ENCODE measurements around the gene WNT3. TPM values are rescaled to one million over a fixed set of nuclear protein-coding genes. Genes with fewer than 3 reads are reported as not detected.

WNT3 gene
- total RNA-seq, 4 donors from 2014 or later = 0.27 to 0.48 TPM; not detected in 2

- H3K27ac ChIP-seq = no peak overlapping the region
- intact Hi-C loops (cut with DNase I; ENCODE audit: low total_unique reads) (no loop called here), in situ Hi-C loops (cut with MboI; ENCODE audit: low pct_ligation_motif_present in 1 of 4, low pct_unique_long_range_greater_than_20kb in 1 of 4, low sequenced_read_pairs in 3 of 4) (no loop called here)
- H3K4me3 ChIP-seq = no peak overlapping the region
- no peaks in the 10 kb centered on the region for H3K4me1 ChIP-seq
- H3K27me3 ChIP-seq = peaks cover 8% of the 10 kb centered on the region
- H3K36me3 ChIP-seq = no peaks in the 10 kb centered on the region
- no peaks in the 10 kb centered on the region for H3K9me3 ChIP-seq
- WGBS, 2 donors (ENCODE audit: low coverage in 1 of 2) = 77 to 100% methylated on average over 1 to 2 of the region's 2 CpGs
- DNase-seq = no peak
- TF ChIP-seq POLR2A (IDR thresholded peaks at IDR 0.05) (no peak), CTCF (IDR thresholded peaks at IDR 0.05) (no peak), POLR2AphosphoS5 (IDR thresholded peaks at IDR 0.05) (no peak), EP300 (IDR thresholded peaks at IDR 0.05; ENCODE audit: low read depth) (no peak)
Measured at GRCh38 chr17:46833840-46834208, 15.3 kb upstream of the WNT3 start.

- no peak for DNase-seq
- H3K27me3 ChIP-seq = peaks cover 5% of the 10 kb centered on the region
- in situ Hi-C loops (cut with MboI; ENCODE audit: low pct_ligation_motif_present in 1 of 4, low pct_unique_long_range_greater_than_20kb in 1 of 4, low sequenced_read_pairs in 3 of 4) (no loop called here), intact Hi-C loops (cut with DNase I; ENCODE audit: low total_unique reads) (no loop called here)
- H3K36me3 ChIP-seq = no peaks in the 10 kb centered on the region
- H3K4me3 ChIP-seq = no peak overlapping the region
- H3K9me3 ChIP-seq = no peaks in the 10 kb centered on the region
- 48 to 71% methylated on average over 9 to 17 of the region's 17 CpGs for WGBS, 2 donors (ENCODE audit: low coverage in 1 of 2)
- no peak for TF ChIP-seq CTCF (IDR thresholded peaks at IDR 0.05)
- no peak for TF ChIP-seq EP300 (IDR thresholded peaks at IDR 0.05; ENCODE audit: low read depth)
- no peak for TF ChIP-seq POLR2AphosphoS5 (IDR thresholded peaks at IDR 0.05)
- H3K4me1 ChIP-seq = no peaks in the 10 kb centered on the region
- H3K27ac ChIP-seq = no peak overlapping the region
Measured at GRCh38 chr17:46832945-46833839, 14.7 kb upstream of the WNT3 start.

GRCh38 chr17:46832331-46832821 is 13.9 kb upstream of the WNT3 start:
- in situ Hi-C loops (cut with MboI; ENCODE audit: low pct_ligation_motif_present in 1 of 4, low pct_unique_long_range_greater_than_20kb in 1 of 4, low sequenced_read_pairs in 3 of 4) (no loop called here), intact Hi-C loops (cut with DNase I; ENCODE audit: low total_unique reads) (no loop called here)
- Histone ChIP-seq H3K4me1 (no peaks in the 10 kb centered on the region), H3K4me3 (no peak overlapping the region), H3K9me3 (no peaks in the 10 kb centered on the region), H3K27me3 (peaks cover 6% of the 10 kb centered on the region), H3K36me3 (no peaks in the 10 kb centered on the region), H3K27ac (no peak overlapping the region)
- no peak for DNase-seq
- 71% methylated on average over 11 of the region's 11 CpGs; no CpG with 5 or more reads in 1 of the 2 donors for WGBS, 2 donors (ENCODE audit: low coverage in 1 of 2)
- no peak for TF ChIP-seq POLR2AphosphoS5 (IDR thresholded peaks at IDR 0.05)
- no peak for TF ChIP-seq EP300 (IDR thresholded peaks at IDR 0.05; ENCODE audit: low read depth)
- TF ChIP-seq CTCF (IDR thresholded peaks at IDR 0.05) = no peak
- no peak for TF ChIP-seq POLR2A (IDR thresholded peaks at IDR 0.05)

GRCh38 chr17:46831573-46832330 is 13.3 kb upstream of the WNT3 start:
- intact Hi-C loops (cut with DNase I; ENCODE audit: low total_unique reads) = no loop called here
- Histone ChIP-seq H3K9me3 (no peaks in the 10 kb centered on the region), H3K4me3 (no peak overlapping the region), H3K36me3 (no peaks in the 10 kb centered on the region), H3K27me3 (peaks cover 6% of the 10 kb centered on the region), H3K4me1 (no peaks in the 10 kb centered on the region), H3K27ac (no peak overlapping the region)
- no peak for DNase-seq
- in situ Hi-C loops (cut with MboI; ENCODE audit: low pct_ligation_motif_present in 1 of 4, low pct_unique_long_range_greater_than_20kb in 1 of 4, low sequenced_read_pairs in 3 of 4) = no loop called here
- 80% methylated on average over 13 of the region's 14 CpGs; no CpG with 5 or more reads in 1 of the 2 donors for WGBS, 2 donors (ENCODE audit: low coverage in 1 of 2)
- TF ChIP-seq EP300 (IDR thresholded peaks at IDR 0.05; ENCODE audit: low read depth) (no peak), CTCF (IDR thresholded peaks at IDR 0.05) (no peak), POLR2AphosphoS5 (IDR thresholded peaks at IDR 0.05) (no peak), POLR2A (IDR thresholded peaks at IDR 0.05) (no peak)

Data from transverse colon (tissue), 4 donors.